Mucosa of descending colon (tissue), 3 donors: ENCODE data around the gene FNDC3B. TPM values are rescaled to one million over a fixed set of nuclear protein-coding genes. Genes with fewer than 3 reads are reported as not detected.
"Not testable (repeated sequence)": the region's sequence is repeated elsewhere in the genome, so short reads cannot be mapped to it uniquely, and the experiment has no call there.

Source experiments
- ATAC-seq: fragments of 200-7000 bp; cut with Tn5 transposase; one replicate; pipeline ENCODE4 v1.9.1; 2020; ENCODE audit warnings: mild to moderate bottlenecking, moderate library complexity
- DNase-seq, 3 donors: peaks; one replicate each; pipeline ENCODE4 v3.0.0-alpha.2; 2020
- H3K36me3 ChIP-seq: fragments of 200-600 bp; one replicate; pipeline ENCODE4 v1.8.0; 2021; ENCODE audit warnings: low read depth, mild to moderate bottlenecking
- H3K4me1 ChIP-seq: fragments of 200-600 bp; one replicate; pipeline ENCODE4 v1.8.0; 2021; ENCODE audit warnings: low read depth, mild to moderate bottlenecking
- H3K4me3 ChIP-seq: fragments of 200-600 bp; one replicate; pipeline ENCODE4 v1.8.0; 2021; ENCODE audit warnings: mild to moderate bottlenecking
- H3K9me3 ChIP-seq: fragments of 200-600 bp; one replicate; pipeline ENCODE4 v1.8.0; 2021; ENCODE audit warnings: mild to moderate bottlenecking
- intact Hi-C, 2 donors: fragments of 100-400 bp; cut with DNase I in 1 of 2; cut with micrococcal nuclease in 1 of 2; formaldehyde crosslinking; loops; one replicate each; pipeline versions ENCODE4 v1.11.0 to v1.11.1; 2022; cut with DNase I, micrococcal nuclease
- total RNA-seq, 3 donors: library from RNA; stranded (reverse); fragmentation: NEBNext Ultra II Directional in 2 of 3; extraction: Animal tissue kit (Norgen Biotek cat#: 25700) in 2 of 3; gene quantifications; one replicate each; pipeline versions ENCODE4 v1.2.1 to v1.2.4, GENCODE V29; 2021 to 2023
- TF ChIP-seq, protein P1 (sequence below): fragments of 200-600 bp; IDR thresholded peaks from one replicate; pipeline ENCODE4 v1.8.0; 2022; ENCODE audit warnings: antibody characterized with exemption, mild to moderate bottlenecking
- donor health status: DM: no; HTN: no; CAD: no; lungs with moderate emphysema.
- donor health status: DM: no; HTN: no; CAD: no.
- donor health status: DM: no; HTN: yes; CAD: no.

Gene FNDC3B
- total RNA-seq, 3 donors from 2014 or later, result 107 to 132 (median 126) TPM

DNA sequence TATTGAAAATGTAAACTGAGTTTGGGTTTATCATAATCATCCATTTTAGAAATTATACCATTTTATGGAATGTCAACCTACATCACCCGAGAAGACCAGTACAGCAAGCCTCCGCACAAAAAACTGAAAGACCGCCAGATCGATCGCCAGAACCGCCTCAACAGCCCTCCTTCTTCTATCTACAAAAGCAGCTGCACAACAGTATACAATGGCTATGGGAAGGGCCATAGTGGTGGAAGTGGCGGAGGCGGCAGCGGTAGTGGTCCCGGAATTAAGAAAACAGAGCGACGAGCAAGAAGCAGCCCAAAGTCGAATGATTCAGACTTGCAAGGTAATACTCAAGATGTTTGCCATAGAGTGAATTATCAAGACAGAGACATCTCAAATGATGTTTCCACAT, 211.8 kb downstream of the FNDC3B start:
- intact Hi-C loops, result no loop called here
- ATAC-seq, result no peak
- DNase-seq, result no peak
- no peaks in the 10 kb centered on the region for H3K9me3 ChIP-seq
- no peaks in the 10 kb centered on the region for H3K36me3 ChIP-seq
- H3K4me1 ChIP-seq, result no peaks in the 10 kb centered on the region
- H3K4me3 ChIP-seq, result no peak overlapping the region
- TF ChIP-seq, protein P1, sequence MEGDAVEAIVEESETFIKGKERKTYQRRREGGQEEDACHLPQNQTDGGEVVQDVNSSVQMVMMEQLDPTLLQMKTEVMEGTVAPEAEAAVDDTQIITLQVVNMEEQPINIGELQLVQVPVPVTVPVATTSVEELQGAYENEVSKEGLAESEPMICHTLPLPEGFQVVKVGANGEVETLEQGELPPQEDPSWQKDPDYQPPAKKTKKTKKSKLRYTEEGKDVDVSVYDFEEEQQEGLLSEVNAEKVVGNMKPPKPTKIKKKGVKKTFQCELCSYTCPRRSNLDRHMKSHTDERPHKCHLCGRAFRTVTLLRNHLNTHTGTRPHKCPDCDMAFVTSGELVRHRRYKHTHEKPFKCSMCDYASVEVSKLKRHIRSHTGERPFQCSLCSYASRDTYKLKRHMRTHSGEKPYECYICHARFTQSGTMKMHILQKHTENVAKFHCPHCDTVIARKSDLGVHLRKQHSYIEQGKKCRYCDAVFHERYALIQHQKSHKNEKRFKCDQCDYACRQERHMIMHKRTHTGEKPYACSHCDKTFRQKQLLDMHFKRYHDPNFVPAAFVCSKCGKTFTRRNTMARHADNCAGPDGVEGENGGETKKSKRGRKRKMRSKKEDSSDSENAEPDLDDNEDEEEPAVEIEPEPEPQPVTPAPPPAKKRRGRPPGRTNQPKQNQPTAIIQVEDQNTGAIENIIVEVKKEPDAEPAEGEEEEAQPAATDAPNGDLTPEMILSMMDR, result no peak

DNA sequence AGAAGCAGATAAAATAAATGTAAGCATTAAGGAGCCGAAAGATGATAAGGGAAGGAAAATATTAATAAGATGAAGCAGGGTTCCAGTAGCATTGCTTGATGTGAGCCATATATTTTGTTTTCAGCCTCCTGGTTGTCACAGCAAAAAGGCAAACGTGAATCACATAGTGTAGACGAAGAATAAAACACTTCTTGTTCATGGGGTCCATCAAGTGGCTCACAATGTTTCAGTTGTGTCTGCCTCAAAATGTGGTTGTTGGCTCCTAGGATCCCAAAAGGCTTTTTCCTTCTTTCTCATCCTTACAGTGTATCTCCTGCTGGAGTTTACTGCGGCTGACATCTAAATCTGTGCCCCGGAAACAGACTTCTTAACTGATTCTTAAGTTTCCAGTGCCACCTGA, 213.8 kb downstream of the FNDC3B start:
- Histone ChIP-seq H3K9me3 (no peaks in the 10 kb centered on the region), H3K36me3 (no peaks in the 10 kb centered on the region), H3K4me3 (no peak overlapping the region), H3K4me1 (no peaks in the 10 kb centered on the region)
- DNase-seq (no peak), ATAC-seq (no peak)
- TF ChIP-seq, protein P1, result no peak
- intact Hi-C loops, result no loop called here

DNA sequence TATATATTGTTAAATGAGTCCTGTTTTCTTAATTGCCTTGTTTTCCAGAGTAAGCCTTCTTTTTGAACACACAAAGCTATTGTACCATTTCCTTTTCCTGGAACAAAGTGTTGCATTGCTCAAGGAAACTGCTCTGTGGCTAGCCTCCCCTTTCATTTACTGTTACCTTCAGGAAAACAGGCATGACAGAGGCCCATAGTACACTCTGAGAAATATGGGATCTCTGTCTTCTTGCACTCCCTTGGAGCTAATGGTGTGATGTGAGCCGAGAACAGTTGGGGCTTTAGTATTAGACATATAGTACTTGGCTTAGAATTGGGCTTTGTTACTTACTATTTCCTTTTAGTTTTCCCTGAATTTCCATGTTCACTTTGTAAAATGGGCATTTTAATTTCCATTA, 215.2 kb downstream of the FNDC3B start:
- no peaks in the 10 kb centered on the region for H3K36me3 ChIP-seq
- intact Hi-C loops, result no loop called here
- H3K4me3 ChIP-seq, result no peak overlapping the region
- no peak for DNase-seq
- no peaks in the 10 kb centered on the region for H3K9me3 ChIP-seq
- TF ChIP-seq, protein P1, result no peak
- no peak for ATAC-seq
- H3K4me1 ChIP-seq, result no peaks in the 10 kb centered on the region

DNA sequence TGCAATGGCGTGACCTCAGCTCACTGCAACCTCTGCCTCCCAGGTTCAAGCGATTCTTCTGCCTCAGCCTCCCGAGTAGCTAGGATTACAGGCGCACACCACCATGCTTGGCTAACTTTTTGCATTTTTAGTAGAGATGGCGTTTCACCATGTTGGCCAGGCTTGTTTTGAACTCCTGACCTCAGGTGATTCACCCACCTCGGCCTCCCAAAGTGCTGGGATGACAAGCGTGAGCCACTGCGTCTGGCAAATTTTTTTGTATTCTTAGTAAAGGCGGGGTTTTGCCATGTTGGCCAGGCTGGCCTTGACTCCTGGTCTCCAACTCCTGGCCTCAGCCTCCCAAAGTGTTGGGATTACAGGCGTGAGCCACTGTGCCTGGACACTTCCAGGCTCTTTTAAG, 215.9 kb downstream of the FNDC3B start:
- H3K36me3 ChIP-seq, ATAC-seq, DNase-seq, H3K4me1 ChIP-seq, H3K9me3 ChIP-seq, H3K4me3 ChIP-seq, intact Hi-C loops: not testable (repeated sequence)

DNA sequence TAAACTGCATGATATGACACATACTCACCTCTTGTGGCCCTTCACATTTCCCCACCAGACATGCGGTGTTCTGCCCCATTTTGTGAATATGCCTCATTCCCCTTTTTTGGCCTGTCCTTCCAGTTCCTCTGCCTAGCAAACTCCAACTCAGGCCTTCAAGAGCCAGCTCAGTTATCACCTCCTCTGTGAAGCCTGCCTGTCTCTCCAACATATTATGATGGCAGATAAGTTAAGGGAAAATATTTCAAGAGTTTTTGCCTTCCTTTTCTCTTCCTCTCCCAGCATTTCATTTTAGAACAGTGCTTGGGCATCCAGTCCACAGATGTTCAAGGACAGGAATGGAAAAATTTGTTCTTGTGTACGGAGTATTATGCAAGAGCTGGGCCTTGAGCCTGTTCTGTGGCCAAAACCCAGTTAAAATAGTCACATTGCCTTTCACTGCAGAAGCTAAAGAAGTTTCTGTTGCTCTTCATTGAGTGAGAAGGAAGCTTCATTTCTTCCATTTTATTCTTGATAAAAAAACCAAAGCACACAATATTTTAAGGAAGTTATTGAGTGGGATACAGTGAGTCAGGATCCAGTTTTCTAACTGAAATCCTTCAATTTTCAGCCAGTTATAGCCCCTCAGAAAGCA, 216.8 kb downstream of the FNDC3B start:
- TF ChIP-seq, protein P1, result no peak
- Histone ChIP-seq H3K9me3 (no peaks in the 10 kb centered on the region), H3K36me3 (no peaks in the 10 kb centered on the region), H3K4me3 (no peak overlapping the region), H3K4me1 (no peaks in the 10 kb centered on the region)
- DNase-seq (peak in 1 of 3 donors; percentile 19), ATAC-seq (peak; percentile 38)
- intact Hi-C loops, result no loop called here

DNA sequence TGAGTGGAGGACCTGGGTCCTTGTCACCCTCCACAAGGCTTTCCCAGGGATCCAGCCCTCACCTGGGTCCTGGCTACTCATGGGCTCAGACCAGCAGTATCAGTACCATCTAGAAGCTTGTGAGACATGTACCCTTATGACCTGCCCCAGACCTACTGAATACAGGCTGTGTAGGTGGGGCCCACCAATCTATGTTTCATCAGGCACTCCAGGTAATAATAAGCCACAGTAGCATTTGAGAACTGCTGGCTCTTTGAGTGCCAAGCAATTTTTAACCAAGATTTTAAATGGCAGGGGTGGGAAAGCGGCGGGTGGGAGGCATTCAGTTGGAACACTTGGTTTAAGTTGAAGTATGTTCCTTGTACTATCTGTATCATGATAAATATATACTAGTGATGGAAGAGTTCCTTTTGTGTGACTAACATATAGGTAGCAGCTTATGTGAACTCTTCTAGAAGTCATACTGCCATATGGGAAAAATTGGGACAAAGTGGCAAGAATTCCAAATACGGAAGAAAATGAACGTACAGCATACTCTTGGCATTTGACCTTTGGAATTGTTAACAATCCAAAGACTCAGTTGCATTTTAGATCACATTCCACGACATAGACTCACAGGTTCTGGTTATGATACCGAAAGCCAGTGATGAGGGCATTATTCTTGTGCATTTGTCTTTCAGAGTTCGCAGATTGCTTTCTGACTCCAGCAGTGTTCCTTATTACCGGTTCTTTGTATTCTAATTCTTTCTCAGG, 218.4 kb downstream of the FNDC3B start:
- ATAC-seq (no peak), DNase-seq (no peak)
- Histone ChIP-seq H3K9me3 (no peaks in the 10 kb centered on the region), H3K4me1 (no peaks in the 10 kb centered on the region), H3K4me3 (no peak overlapping the region), H3K36me3 (no peaks in the 10 kb centered on the region)
- TF ChIP-seq, protein P1, result no peak
- intact Hi-C loops, result no loop called here
